PC-9 (cell line): ENCODE data around the gene CHD8.

Experiments used
- CTCF ChIP-seq: fragments of 200-600 bp; sonication (generic); conservative IDR thresholded peaks from 2 replicates; pipeline ENCODE4 v1.6.1; 2017; ENCODE audit warnings: mixed run types, antibody characterized with exemption, mild to moderate bottlenecking, moderate library complexity
- EZH2 ChIP-seq: fragments of 200-600 bp; sonication (generic); IDR thresholded peaks from 2 replicates; pipeline ENCODE4 v1.8.0; 2017; ENCODE audit warnings: antibody characterized with exemption, low read depth

GRCh38 chr14:21455592-21455911, 371 bp downstream of the CHD8 start:
- TF ChIP-seq CTCF (no peak), EZH2 (no peak)
